HepG2 (cell line): ENCODE data around the gene MUCL3. TPM values are rescaled to one million over a fixed set of nuclear protein-coding genes. Genes with fewer than 3 reads are reported as not detected.

Experiments
- ATF2 ChIP-seq: sonication (generic); formaldehyde crosslinking; IDR thresholded peaks from 2 replicates; pipeline ENCODE4 v1.4.0; 2020; ENCODE audit warnings: missing genetic modification reagents
- GMEB1 ChIP-seq: sonication (generic); formaldehyde crosslinking; IDR thresholded peaks from 2 replicates; pipeline ENCODE4 v1.5.1; 2020; ENCODE audit warnings: missing genetic modification reagents, mild to moderate bottlenecking, borderline replicate concordance
- KLF11 ChIP-seq: IDR thresholded peaks from 2 replicates; pipeline ENCODE4 v1.6.1; 2016; ENCODE audit warnings: missing compliant biosample characterization
- LCORL ChIP-seq, 2 experiments: fragments of 450-650 bp in 1 of 2; sonication (generic) in 1 of 2; formaldehyde crosslinking in 1 of 2; IDR thresholded peaks; 2 replicates each; pipeline versions ENCODE4 v1.5.0 to v1.6.1; 2017 to 2020; ENCODE audit warnings: antibody characterized with exemption in 1 of 2, missing genetic modification reagents in 1 of 2
- MTA3 ChIP-seq: sonication (generic); formaldehyde crosslinking; IDR thresholded peaks from 2 replicates; pipeline ENCODE4 v1.4.0; 2020; ENCODE audit warnings: missing genetic modification reagents
- NR1H2 ChIP-seq: sonication (generic); formaldehyde crosslinking; IDR thresholded peaks from 2 replicates; pipeline ENCODE4 v1.8.1; 2022; ENCODE audit warnings: low read depth, missing genetic modification reagents, borderline replicate concordance
- POLR2G ChIP-seq: fragments of 200-400 bp; formaldehyde crosslinking; IDR thresholded peaks from 2 replicates; pipeline ENCODE4 v1.6.1; 2018; ENCODE audit warnings: mild to moderate bottlenecking, low read depth, low read length, moderate library complexity
- PRDM4 ChIP-seq: sonication (generic); formaldehyde crosslinking; IDR thresholded peaks from 2 replicates; pipeline ENCODE4 v1.9.0; 2021; ENCODE audit warnings: missing genetic modification reagents, borderline replicate concordance
- RBFOX2 ChIP-seq: fragments of 200-400 bp; formaldehyde crosslinking; IDR thresholded peaks from 2 replicates; pipeline ENCODE4 v1.6.1; 2017; ENCODE audit warnings: low read depth, mild to moderate bottlenecking, low read length
- RERE ChIP-seq: IDR thresholded peaks from 2 replicates; pipeline ENCODE4 v1.6.1; 2016; ENCODE audit warnings: low read depth, missing genetic modification reagents, missing compliant biosample characterization
- SMAD3 ChIP-seq: sonication (generic); formaldehyde crosslinking; IDR thresholded peaks from 2 replicates; pipeline ENCODE4 v1.4.0; 2020; ENCODE audit warnings: missing genetic modification reagents
- THAP11 ChIP-seq: IDR thresholded peaks from 2 replicates; pipeline ENCODE4 v1.6.1; 2016; ENCODE audit warnings: missing biosample characterization, missing genetic modification reagents
- TRIM24 ChIP-seq: sonication (generic); formaldehyde crosslinking; IDR thresholded peaks from 2 replicates; pipeline ENCODE4 v1.8.0; 2022; ENCODE audit warnings: mild to moderate bottlenecking, missing genetic modification reagents
- ZFP82 ChIP-seq: sonication (generic); formaldehyde crosslinking; IDR thresholded peaks from 2 replicates; pipeline ENCODE4 v1.5.1; 2020; ENCODE audit warnings: mild to moderate bottlenecking, missing genetic modification reagents, borderline replicate concordance
- ZNF589 ChIP-seq: sonication (generic); formaldehyde crosslinking; conservative IDR thresholded peaks from 2 replicates; pipeline ENCODE4 v1.8.0; 2022; ENCODE audit warnings: mild to moderate bottlenecking, moderate library complexity, missing genetic modification reagents
- ZNF629 ChIP-seq: sonication (generic); formaldehyde crosslinking; conservative IDR thresholded peaks from 2 replicates; pipeline ENCODE4 v1.5.0; 2020; ENCODE audit warnings: missing genetic modification reagents
- polyA plus RNA-seq, 8 experiments: library from polyadenylated mRNA; depleted of rRNA in 3 of 8; stranded (reverse) in 7 of 8; unstranded in 1 of 8; fragments of >200 nt; fragmentation: Illumina TruSeq in 4 of 8; extraction: Trizol in 4 of 8; gene quantifications; 2 replicates each; pipeline versions ENCODE4 v1.2.1 to v1.2.3, GENCODE V29; 2011 to 2016; ENCODE audit warnings: low read depth in 4 of 8, missing spikeins in 1 of 8, mixed read lengths in 1 of 8; ENCODE audit not compliant: insufficient read depth in 1 of 8
- total RNA-seq, 5 experiments: library from RNA; depleted of rRNA; stranded (reverse); fragments of >200 nt; fragmentation: Illumina TruSeq; extraction: Trizol; gene quantifications; 2 replicates each; pipeline ENCODE4 v1.2.3, GENCODE V29; 2016; ENCODE audit warnings: low read depth in 1 of 5

Gene MUCL3
- total and polyA plus RNA-seq, 2 of the 13 experiments (the other 11 are each of a cell fraction or from before 2014, with no cell fraction given), result not detected

GRCh38 chr6:30964075-30964474, 23.3 kb downstream of the MUCL3 start (continued):
- TF ChIP-seq RERE (CRISPR knock-in tag) (no peak), LCORL (IDR thresholded peaks at IDR 0.05) (no peak), LCORL (CRISPR knock-in tag; IDR thresholded peaks at IDR 0.05) (no peak), THAP11 (CRISPR knock-in tag) (no peak), KLF11 (CRISPR knock-in tag) (no peak), TRIM24 (CRISPR knock-in tag) (no peak), NR1H2 (CRISPR knock-in tag) (no peak), SMAD3 (CRISPR knock-in tag) (no peak), ZNF629 (CRISPR knock-in tag) (no peak), GMEB1 (no peak), RBFOX2 (no peak), MTA3 (CRISPR knock-in tag) (no peak), POLR2G (no peak), ZFP82 (no peak), PRDM4 (CRISPR knock-in tag) (no peak), ZNF589 (CRISPR knock-in tag) (no peak), ATF2 (CRISPR knock-in tag) (no peak)
